ENCODE measurements around the gene DGKI.

GRCh38 chr7:137860542-137860941 is 13.8 kb upstream of the DGKI start:
- TF ChIP-seq RAD21 (IDR thresholded peaks at IDR 0.05; ENCODE audit: low read length) (no peak), POLR2A (IDR thresholded peaks at IDR 0.05; ENCODE audit: low read depth, low read length) (no peak), CTCF (conservative IDR thresholded peaks at IDR 0.05; ENCODE audit: low read depth, low read length) (no peak), MAFK (IDR thresholded peaks at IDR 0.05; ENCODE audit: low read depth, low read length) (no peak)
